ENCODE measurements around the gene NSMCE1. TPM values are rescaled to one million over a fixed set of nuclear protein-coding genes. Genes with fewer than 3 reads are reported as not detected.

NSMCE1 gene
- total and polyA plus RNA-seq, 8 donors, result 48.6 to 71.7 (median 65.0) TPM

DNA sequence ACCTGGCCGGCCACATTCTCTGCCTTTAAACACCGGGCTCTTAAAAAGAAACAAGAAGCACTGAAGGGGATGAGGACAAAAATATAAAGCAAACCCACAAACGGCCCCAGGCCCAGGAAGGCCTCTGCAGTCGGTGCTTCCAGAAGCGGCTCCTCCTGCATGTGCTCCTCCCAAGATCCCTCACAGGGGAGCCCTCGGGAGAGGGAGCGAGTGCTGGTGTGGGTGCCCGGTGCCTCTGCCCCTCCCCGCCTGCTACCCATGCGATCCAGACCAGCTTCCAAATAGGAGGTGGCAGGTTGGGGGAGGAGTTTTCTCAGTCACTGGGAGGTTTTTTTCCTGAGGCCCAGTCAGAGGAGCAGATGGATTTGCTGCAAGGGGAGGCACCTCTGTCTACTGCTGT lies 49.4 kb downstream of the NSMCE1 start:
- Histone ChIP-seq H3K9me3 (no peaks in the 10 kb centered on the region), H3K36me3 (peaks cover 0 to 70% of the 10 kb centered on the region in 2 donors), H3K27me3 (no peaks in the 10 kb centered on the region), H3K27ac (no peak overlapping the region), H3K4me3 (no peak overlapping the region), H3K4me1 (peaks cover 9 to 14% of the 10 kb centered on the region in 2 donors)
- DNase-seq, result no peak
- TF ChIP-seq, protein P1, sequence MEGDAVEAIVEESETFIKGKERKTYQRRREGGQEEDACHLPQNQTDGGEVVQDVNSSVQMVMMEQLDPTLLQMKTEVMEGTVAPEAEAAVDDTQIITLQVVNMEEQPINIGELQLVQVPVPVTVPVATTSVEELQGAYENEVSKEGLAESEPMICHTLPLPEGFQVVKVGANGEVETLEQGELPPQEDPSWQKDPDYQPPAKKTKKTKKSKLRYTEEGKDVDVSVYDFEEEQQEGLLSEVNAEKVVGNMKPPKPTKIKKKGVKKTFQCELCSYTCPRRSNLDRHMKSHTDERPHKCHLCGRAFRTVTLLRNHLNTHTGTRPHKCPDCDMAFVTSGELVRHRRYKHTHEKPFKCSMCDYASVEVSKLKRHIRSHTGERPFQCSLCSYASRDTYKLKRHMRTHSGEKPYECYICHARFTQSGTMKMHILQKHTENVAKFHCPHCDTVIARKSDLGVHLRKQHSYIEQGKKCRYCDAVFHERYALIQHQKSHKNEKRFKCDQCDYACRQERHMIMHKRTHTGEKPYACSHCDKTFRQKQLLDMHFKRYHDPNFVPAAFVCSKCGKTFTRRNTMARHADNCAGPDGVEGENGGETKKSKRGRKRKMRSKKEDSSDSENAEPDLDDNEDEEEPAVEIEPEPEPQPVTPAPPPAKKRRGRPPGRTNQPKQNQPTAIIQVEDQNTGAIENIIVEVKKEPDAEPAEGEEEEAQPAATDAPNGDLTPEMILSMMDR (IDR thresholded peaks at IDR 0.05), result no peak
- no peak for ATAC-seq
- intact Hi-C loops (cut with DNase I), result no loop called here

DNA sequence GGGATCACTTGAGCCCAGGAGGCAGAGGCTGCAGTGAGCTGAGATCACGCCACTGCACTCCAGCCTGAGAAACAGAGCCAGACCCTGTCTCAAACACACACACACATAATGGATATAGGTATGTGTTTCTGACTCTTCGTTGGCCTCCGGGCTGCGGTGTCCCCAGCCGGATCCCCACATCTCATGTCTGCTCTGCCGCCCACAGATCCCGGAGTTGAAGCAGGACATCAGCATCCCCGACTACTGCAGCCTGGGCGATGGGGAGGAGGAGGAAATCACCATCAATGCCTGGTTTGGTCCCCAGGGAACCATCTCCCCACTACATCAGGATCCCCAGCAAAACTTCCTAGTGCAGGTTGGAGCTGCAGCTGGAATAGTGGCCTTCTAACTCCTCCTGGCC lies 49.8 kb downstream of the NSMCE1 start:
- Histone ChIP-seq H3K4me1 (peaks cover 9 to 14% of the 10 kb centered on the region in 2 donors), H3K36me3 (peaks cover 0 to 70% of the 10 kb centered on the region in 2 donors)
- intact Hi-C loops (cut with DNase I), result no loop called here

DNA sequence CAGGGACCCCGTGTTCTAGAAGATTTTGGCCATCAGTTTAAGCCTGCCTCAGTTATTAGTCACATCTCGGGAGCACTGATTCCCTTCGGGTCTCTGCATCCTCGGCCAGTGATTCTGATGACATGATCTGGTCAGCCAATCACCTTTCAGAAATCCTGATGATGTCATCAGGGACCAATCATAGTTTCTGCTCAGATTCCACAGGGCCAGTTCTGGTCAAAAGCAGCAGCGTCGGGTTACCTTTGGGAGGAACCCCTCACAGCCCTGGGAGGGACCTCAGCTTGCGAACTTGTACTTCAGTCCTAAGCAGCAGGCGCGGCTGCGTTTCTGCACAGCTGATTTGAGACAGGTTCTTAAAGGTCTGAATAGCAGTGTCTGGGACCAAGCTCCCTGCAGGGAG lies 51.3 kb downstream of the NSMCE1 start:
- H3K36me3 ChIP-seq, result peaks cover 0 to 71% of the 10 kb centered on the region in 2 donors
- DNase-seq, result no peak
- no peaks in the 10 kb centered on the region for H3K9me3 ChIP-seq
- TF ChIP-seq, protein P1 (IDR thresholded peaks at IDR 0.05), result no peak
- H3K4me3 ChIP-seq, result no peak overlapping the region
- no peak for ATAC-seq
- H3K27me3 ChIP-seq, result no peaks in the 10 kb centered on the region
- H3K27ac ChIP-seq, result no peak overlapping the region
- peaks cover 0 to 4% of the 10 kb centered on the region in 2 donors for H3K4me1 ChIP-seq
- intact Hi-C loops (cut with DNase I), result no loop called here

More for the DNA sequence above, 49.8 kb downstream of the NSMCE1 start:
- H3K27me3 ChIP-seq, result no peaks in the 10 kb centered on the region
- no peaks in the 10 kb centered on the region for H3K9me3 ChIP-seq
- DNase-seq (no peak), ATAC-seq (no peak)
- H3K4me3 ChIP-seq, result no peak overlapping the region
- TF ChIP-seq, protein P1 (IDR thresholded peaks at IDR 0.05), result no peak
- H3K27ac ChIP-seq, result no peak overlapping the region

DNA sequence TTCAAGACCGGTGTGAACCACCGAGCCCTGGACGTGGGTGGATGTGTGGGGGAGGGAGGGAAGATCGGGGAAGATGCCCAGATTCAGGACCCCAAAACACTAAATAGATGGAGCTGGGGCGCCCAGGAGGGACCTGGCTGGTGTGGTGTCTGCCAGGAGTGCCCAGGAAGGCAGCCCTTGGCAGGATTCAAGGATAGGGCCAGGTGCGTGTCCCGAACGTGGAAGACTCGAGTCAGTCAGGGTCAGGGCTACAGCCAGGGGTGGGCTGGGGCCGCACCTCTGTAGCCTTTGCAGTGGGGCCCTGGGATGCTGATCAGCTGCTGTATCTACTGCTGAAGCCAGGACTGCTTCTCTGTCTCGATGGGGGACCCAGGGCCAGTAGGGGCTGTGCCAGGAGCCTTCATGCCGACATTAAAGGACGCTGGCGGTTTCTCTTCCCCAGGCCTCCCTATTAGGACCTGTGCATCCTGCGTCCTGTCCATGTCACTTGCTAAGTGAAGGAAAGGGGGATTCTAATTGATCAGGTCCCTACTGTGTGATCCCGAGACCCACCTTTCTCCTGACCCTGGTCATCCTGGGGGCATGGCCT lies 52.2 kb downstream of the NSMCE1 start:
- no peak overlapping the region for H3K4me3 ChIP-seq
- ATAC-seq, result no peak
- peaks cover 0 to 78% of the 10 kb centered on the region in 2 donors for H3K36me3 ChIP-seq
- no peaks in the 10 kb centered on the region for H3K9me3 ChIP-seq
- H3K27ac ChIP-seq, result no peak overlapping the region
- intact Hi-C loops (cut with DNase I), result no loop called here
- H3K4me1 ChIP-seq, result no peaks in the 10 kb centered on the region
- no peak for DNase-seq
- H3K27me3 ChIP-seq, result no peaks in the 10 kb centered on the region
- TF ChIP-seq, protein P1 (IDR thresholded peaks at IDR 0.05), result no peak

DNA sequence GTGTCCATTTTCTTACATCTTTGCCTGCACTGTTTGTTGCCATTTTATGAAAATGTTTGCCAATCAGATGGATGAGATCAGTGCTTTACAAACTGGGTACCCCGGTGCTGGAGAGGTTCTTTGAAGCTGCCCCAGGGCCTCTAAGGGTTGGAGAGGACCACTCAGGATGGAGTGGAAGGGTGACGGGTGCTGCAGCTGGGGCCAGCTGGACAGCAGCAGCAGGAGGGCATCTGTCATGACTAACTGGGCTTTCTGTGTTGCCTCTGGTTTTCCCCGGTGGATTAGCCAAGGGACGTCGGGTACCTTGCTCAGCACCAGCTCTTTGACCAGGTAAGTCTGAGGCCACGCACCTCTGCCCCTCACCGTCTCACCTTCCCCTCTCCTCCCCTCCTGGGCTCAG lies 52.9 kb downstream of the NSMCE1 start:
- Histone ChIP-seq H3K27ac (no peak overlapping the region), H3K4me1 (no peaks in the 10 kb centered on the region), H3K27me3 (no peaks in the 10 kb centered on the region), H3K4me3 (no peak overlapping the region), H3K36me3 (peaks cover 0 to 80% of the 10 kb centered on the region in 2 donors), H3K9me3 (no peaks in the 10 kb centered on the region)
- TF ChIP-seq, protein P1 (IDR thresholded peaks at IDR 0.05), result no peak
- intact Hi-C loops (cut with DNase I), result no loop called here
- DNase-seq, result no peak
- ATAC-seq, result no peak
